HCT116 (cell line): ENCODE results near the gene ERGIC1. TPM values are rescaled to one million over a fixed set of nuclear protein-coding genes. Genes with fewer than 3 reads are reported as not detected.
A peak's percentile ranks its signal among the peaks of the same experiment; 100 is the strongest.

ENCODE experiments used
- ATAC-seq: fragments of 200-7000 bp; cut with Tn5 transposase; 2 replicates; pipeline ENCODE4 v1.9.1; 2020; ENCODE audit warnings: mild to moderate bottlenecking, moderate library complexity
- BruUV-seq: library from RNA; stranded (reverse); fragments of 400-500 nt; replicated peaks from 2 replicates; lab custom pipeline; 2021; lab: Mats Ljungman, UMichigan
- CTCF ChIA-PET: fragments of 300-600 bp; sonication (Branson Sonifier 250); formaldehyde crosslinking; loops from one replicate; lab custom pipeline; 2021; ENCODE audit warnings: antibody characterized with exemption; lab: Charles Lee
- POLR2A ChIA-PET: fragments of 300-600, 350-600 bp; sonication (Branson Sonifier 250); formaldehyde crosslinking; loops from one replicate; lab custom pipeline; 2021; ENCODE audit warnings: antibody characterized with exemption; lab: Charles Lee
- RAD21 ChIA-PET, 2 experiments: fragments of 300-600 bp; sonication (Branson Sonifier 250); formaldehyde crosslinking; loops; one replicate each; lab custom pipeline; 2023; ENCODE audit warnings: low total read pairs in 2 of 2; ENCODE audit not compliant: uncharacterized antibody in 2 of 2, unreplicated experiment in 2 of 2, low non-redundant PET in 1 of 2; lab: Charles Lee
- DNase-seq: peaks from one replicate; pipeline ENCODE4 v3.0.0-alpha.2; 2010; ENCODE audit warnings: low read depth, low spot score
- H2AFZ ChIP-seq: fragments of 200-600 bp; shearing (Covaris generic), sonication (generic); 2 replicates; pipeline ENCODE4 v1.6.1; 2017; ENCODE audit warnings: low read depth, mixed run types, mixed read lengths, antibody characterized with exemption, low read length; ENCODE audit not compliant: poor library complexity, severe bottlenecking
- H3K27ac ChIP-seq: 2 replicates; pipeline ENCODE4 v1.5.1; 2012; ENCODE audit warnings: low read depth, low read length
- H3K27me3 ChIP-seq: fragments of 200-600 bp; sonication (generic); 2 replicates; pipeline ENCODE4 v1.6.1; 2016; ENCODE audit warnings: mixed run types, low read length, mixed read lengths; ENCODE audit not compliant: insufficient read depth
- H3K36me3 ChIP-seq, 2 experiments: fragments of 200-500 bp in 1 of 2; fragments of 200-600 bp in 1 of 2; sonication (Bioruptor generic) in 1 of 2; sonication (generic) in 1 of 2; 2 replicates each; pipeline versions ENCODE4 v1.5.1 to v1.6.1; 2014 to 2016; ENCODE audit warnings: low read length in 2 of 2, inconsistent platforms in 1 of 2, mixed read lengths in 1 of 2, mixed run types in 1 of 2; ENCODE audit not compliant: insufficient read depth in 2 of 2, control insufficient read depth in 1 of 2
- H3K4me1 ChIP-seq, 2 experiments: fragments of 200-600 bp in 1 of 2; sonication (generic) in 1 of 2; 2 replicates each; pipeline versions ENCODE4 v1.5.1 to v1.6.1; 2012 to 2017; ENCODE audit warnings: low read length in 2 of 2, inconsistent platforms in 1 of 2, mild to moderate bottlenecking in 1 of 2, mixed read lengths in 1 of 2, mixed run types in 1 of 2, moderate library complexity in 1 of 2; ENCODE audit not compliant: insufficient read depth in 2 of 2, control insufficient read depth in 1 of 2
- H3K4me2 ChIP-seq: fragments of 200-600 bp; sonication (generic); 2 replicates; pipeline ENCODE4 v1.6.1; 2017; ENCODE audit warnings: mixed run types, low read length, mixed read lengths
- H3K4me3 ChIP-seq, 2 experiments: fragments of 200-600 bp in 1 of 2; sonication (generic) in 1 of 2; replicated peaks in 1 of 2; 2 replicates each; pipeline ENCODE4 v1.5.1; 2011 to 2016; ENCODE audit warnings: low read length in 2 of 2, control low read depth in 1 of 2, low read depth in 1 of 2, mild to moderate bottlenecking in 1 of 2, mixed read lengths in 1 of 2, mixed run types in 1 of 2
- H3K79me2 ChIP-seq: fragments of 200-600 bp; sonication (generic); 2 replicates; pipeline ENCODE4 v1.6.1; 2017; ENCODE audit warnings: mild to moderate bottlenecking, mixed run types, low read length, moderate library complexity, mixed read lengths; ENCODE audit not compliant: insufficient read depth
- H3K9ac ChIP-seq: fragments of 200-600 bp; sonication (generic); 2 replicates; pipeline ENCODE4 v1.6.1; 2016; ENCODE audit warnings: low read length, mixed read lengths
- H3K9me2 ChIP-seq: fragments of 200-600 bp; sonication (generic), shearing (Covaris generic); 2 replicates; pipeline ENCODE4 v1.6.1; 2017; ENCODE audit warnings: mixed run types, mild to moderate bottlenecking, moderate library complexity; ENCODE audit not compliant: insufficient read depth
- H3K9me3 ChIP-seq, 2 experiments: fragments of 200-500 bp in 1 of 2; fragments of 200-600 bp in 1 of 2; sonication (Bioruptor generic) in 1 of 2; sonication (generic) in 1 of 2; 2 replicates each; pipeline ENCODE4 v1.6.1; 2014 to 2017; ENCODE audit warnings: low read length in 2 of 2, mixed read lengths in 2 of 2, inconsistent platforms in 1 of 2, low read depth in 1 of 2, mild to moderate bottlenecking in 1 of 2, mixed run types in 1 of 2, moderate library complexity in 1 of 2; ENCODE audit not compliant: control insufficient read depth in 1 of 2, insufficient read depth in 1 of 2
- H4K20me1 ChIP-seq: fragments of 200-600 bp; sonication (generic), shearing (Covaris generic); 2 replicates; pipeline ENCODE4 v1.6.1; 2017; ENCODE audit warnings: mixed run types, mild to moderate bottlenecking, moderate library complexity; ENCODE audit not compliant: insufficient read depth
- EZH2 ChIP-seq: fragments of 200-600 bp; sonication (generic); IDR thresholded peaks from 2 replicates; pipeline ENCODE4 v1.6.1; 2017; ENCODE audit warnings: antibody characterized with exemption, mixed run types
- SRF ChIP-seq: IDR thresholded peaks from 2 replicates; pipeline ENCODE4 v1.6.1; 2012; ENCODE audit warnings: low read depth
- YY1 ChIP-seq: IDR thresholded peaks from 2 replicates; pipeline ENCODE4 v1.6.1; 2011; ENCODE audit warnings: low read length, low read depth, moderate library complexity, mild to moderate bottlenecking; ENCODE audit not compliant: insufficient replicate concordance; ENCODE audit errors: extremely low read depth
- ZBTB33 ChIP-seq: IDR thresholded peaks from 2 replicates; pipeline ENCODE4 v1.6.1; 2011; ENCODE audit warnings: mild to moderate bottlenecking, low read length, moderate library complexity; ENCODE audit not compliant: insufficient replicate concordance; ENCODE audit errors: extremely low read depth
- ZFX ChIP-seq: fragments of 450-650 bp; IDR thresholded peaks from 2 replicates; pipeline ENCODE4 v1.6.1; 2017
- intact Hi-C: fragments of 100-400 bp; cut with micrococcal nuclease; formaldehyde crosslinking; loops from 2 replicates; pipeline ENCODE4 v1.10.0; 2022
- total RNA-seq: library from RNA; stranded (reverse); gene quantifications from one replicate; pipeline ENCODE4 v1.2.1, GENCODE V29; 2021; ENCODE audit not compliant: unreplicated experiment
- TF ChIP-seq, protein P1 (sequence below): IDR thresholded peaks from 2 replicates; pipeline ENCODE4 v1.6.1; 2012; ENCODE audit warnings: low read depth

ERGIC1 gene
- total RNA-seq, 1 experiment from 2014 or later, result 73.3 TPM

DNA sequence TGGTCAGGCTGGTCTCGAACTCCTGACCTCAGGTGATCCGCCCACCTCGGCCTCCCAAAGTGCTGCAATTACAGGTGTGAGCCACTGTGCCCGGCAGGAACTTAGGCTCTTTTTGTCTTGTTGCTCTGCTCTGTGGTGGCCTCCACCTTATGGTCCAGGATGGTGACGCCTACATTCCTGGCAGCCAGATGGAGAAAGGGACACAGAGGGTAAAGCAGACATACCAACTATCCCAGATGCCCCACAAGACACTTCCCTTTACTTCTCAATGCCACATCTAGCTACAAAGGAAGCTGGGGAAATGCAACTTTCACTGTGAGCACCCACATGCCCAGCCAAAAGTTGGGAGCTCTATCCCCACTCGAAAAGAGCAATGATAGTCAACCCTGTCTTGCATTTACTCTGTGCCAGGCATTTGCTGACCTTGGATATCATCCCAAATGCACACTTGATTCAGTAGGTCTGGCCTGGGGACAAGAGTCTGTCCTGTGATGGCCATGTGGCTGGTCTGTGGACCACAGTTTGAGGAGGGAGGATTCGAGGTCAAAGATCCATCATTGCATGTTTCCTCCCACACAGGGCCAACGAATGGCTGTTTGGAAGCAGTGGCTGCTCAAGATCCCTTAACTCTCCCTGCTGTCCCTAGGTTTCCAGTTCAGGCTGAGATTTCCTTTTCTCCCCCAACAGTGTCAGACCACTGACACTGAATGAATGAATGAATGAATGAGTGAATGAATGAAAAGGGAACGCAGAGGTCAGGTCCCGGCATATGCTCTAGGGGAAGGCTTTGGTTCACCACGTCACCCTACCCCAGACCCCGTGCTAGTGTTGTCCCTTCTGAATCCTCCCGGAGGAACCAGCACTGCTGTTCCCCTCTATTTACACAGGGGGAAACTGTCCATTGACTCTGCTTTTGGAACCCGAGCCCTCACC is 1.4 kb upstream of the ERGIC1 start:
- peak overlapping the region; percentile 93 for H3K4me2 ChIP-seq
- no peak overlapping the region for H3K9ac ChIP-seq
- RAD21 ChIA-PET, result no interaction called here
- H3K9me3 ChIP-seq, result no peaks in the 10 kb centered on the region
- BruUV-seq, result no TSS peak
- H3K79me2 ChIP-seq, result peaks cover 33% of the 10 kb centered on the region
- H3K27ac ChIP-seq, result no peak overlapping the region
- CTCF ChIA-PET, result no interaction called here
- H3K27me3 ChIP-seq, result no peaks in the 10 kb centered on the region
- no peak overlapping the region for H2AFZ ChIP-seq
- no peak overlapping the region for H3K4me3 ChIP-seq
- POLR2A ChIA-PET, result interaction anchor here (0.7 kb wide), 1 partner anchor 19 kb away, joined by 3 read pairs; no protein-coding TSS in a partner anchor
- no peak for TF ChIP-seq YY1
- TF ChIP-seq, protein P1, sequence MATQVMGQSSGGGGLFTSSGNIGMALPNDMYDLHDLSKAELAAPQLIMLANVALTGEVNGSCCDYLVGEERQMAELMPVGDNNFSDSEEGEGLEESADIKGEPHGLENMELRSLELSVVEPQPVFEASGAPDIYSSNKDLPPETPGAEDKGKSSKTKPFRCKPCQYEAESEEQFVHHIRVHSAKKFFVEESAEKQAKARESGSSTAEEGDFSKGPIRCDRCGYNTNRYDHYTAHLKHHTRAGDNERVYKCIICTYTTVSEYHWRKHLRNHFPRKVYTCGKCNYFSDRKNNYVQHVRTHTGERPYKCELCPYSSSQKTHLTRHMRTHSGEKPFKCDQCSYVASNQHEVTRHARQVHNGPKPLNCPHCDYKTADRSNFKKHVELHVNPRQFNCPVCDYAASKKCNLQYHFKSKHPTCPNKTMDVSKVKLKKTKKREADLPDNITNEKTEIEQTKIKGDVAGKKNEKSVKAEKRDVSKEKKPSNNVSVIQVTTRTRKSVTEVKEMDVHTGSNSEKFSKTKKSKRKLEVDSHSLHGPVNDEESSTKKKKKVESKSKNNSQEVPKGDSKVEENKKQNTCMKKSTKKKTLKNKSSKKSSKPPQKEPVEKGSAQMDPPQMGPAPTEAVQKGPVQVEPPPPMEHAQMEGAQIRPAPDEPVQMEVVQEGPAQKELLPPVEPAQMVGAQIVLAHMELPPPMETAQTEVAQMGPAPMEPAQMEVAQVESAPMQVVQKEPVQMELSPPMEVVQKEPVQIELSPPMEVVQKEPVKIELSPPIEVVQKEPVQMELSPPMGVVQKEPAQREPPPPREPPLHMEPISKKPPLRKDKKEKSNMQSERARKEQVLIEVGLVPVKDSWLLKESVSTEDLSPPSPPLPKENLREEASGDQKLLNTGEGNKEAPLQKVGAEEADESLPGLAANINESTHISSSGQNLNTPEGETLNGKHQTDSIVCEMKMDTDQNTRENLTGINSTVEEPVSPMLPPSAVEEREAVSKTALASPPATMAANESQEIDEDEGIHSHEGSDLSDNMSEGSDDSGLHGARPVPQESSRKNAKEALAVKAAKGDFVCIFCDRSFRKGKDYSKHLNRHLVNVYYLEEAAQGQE, result no peak
- no peaks in the 10 kb centered on the region for H3K9me2 ChIP-seq
- no peaks in the 10 kb centered on the region; a peak in 1 of 4 replicates for H3K36me3 ChIP-seq
- ATAC-seq, result no peak
- no peaks in the 10 kb centered on the region for H4K20me1 ChIP-seq
- intact Hi-C loops, result no loop called here
- H3K4me1 ChIP-seq, result peaks cover 9 to 31% of the 10 kb centered on the region in 2 experiments; a peak in 3 of 4 replicates
- DNase-seq, result no peak

DNA sequence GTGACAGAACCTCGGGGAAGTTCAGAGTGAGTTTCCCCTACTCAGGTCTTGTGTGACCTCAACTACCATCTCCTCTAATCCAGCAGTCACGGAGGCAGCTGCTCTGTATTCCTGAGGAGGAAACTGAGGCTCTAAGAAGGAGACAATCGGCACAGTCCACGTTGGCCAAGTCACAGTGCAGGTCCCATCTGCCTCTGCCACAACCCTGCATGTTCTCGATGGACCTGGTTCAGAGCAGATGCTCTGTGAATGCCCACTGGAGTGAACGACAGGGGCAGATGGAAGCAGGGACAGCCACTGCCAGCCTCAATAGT is 722 bp upstream of the ERGIC1 start:
- Histone ChIP-seq H3K79me2 (peaks cover 36% of the 10 kb centered on the region), H3K27me3 (no peaks in the 10 kb centered on the region), H3K4me3 (peak overlapping the region; percentile 92 to 95), H3K4me1 (peaks cover 9 to 31% of the 10 kb centered on the region in 2 experiments; a peak in 3 of 4 replicates), H2AFZ (no peak overlapping the region), H3K27ac (no peak overlapping the region), H3K9ac (peak overlapping the region; percentile 76), H3K9me3 (no peaks in the 10 kb centered on the region), H3K9me2 (no peaks in the 10 kb centered on the region), H3K36me3 (no peaks in the 10 kb centered on the region; a peak in 1 of 4 replicates), H3K4me2 (peak overlapping the region; percentile 93), H4K20me1 (no peaks in the 10 kb centered on the region)
- RAD21 ChIA-PET, result no interaction called here
- intact Hi-C loops, result no loop called here
- BruUV-seq, result no TSS peak
- no peak for DNase-seq
- CTCF ChIA-PET, result no interaction called here
- POLR2A ChIA-PET, result no interaction called here
- no peak for ATAC-seq
- TF ChIP-seq, protein P1, result no peak
- TF ChIP-seq ZBTB33, result no peak
- no peak for TF ChIP-seq ZFX
- TF ChIP-seq EZH2, result no peak
- TF ChIP-seq SRF, result no peak
